Activated naive CD4-positive, alpha-beta T cell (primary cell): Measurements from ENCODE around the gene MXRA8.

Source experiments
- DNase-seq, 4 experiments: peaks; one replicate each; lab custom pipeline; 2025; lab: John Stamatoyannopoulos, UW

The MXRA8 gene

DNA sequence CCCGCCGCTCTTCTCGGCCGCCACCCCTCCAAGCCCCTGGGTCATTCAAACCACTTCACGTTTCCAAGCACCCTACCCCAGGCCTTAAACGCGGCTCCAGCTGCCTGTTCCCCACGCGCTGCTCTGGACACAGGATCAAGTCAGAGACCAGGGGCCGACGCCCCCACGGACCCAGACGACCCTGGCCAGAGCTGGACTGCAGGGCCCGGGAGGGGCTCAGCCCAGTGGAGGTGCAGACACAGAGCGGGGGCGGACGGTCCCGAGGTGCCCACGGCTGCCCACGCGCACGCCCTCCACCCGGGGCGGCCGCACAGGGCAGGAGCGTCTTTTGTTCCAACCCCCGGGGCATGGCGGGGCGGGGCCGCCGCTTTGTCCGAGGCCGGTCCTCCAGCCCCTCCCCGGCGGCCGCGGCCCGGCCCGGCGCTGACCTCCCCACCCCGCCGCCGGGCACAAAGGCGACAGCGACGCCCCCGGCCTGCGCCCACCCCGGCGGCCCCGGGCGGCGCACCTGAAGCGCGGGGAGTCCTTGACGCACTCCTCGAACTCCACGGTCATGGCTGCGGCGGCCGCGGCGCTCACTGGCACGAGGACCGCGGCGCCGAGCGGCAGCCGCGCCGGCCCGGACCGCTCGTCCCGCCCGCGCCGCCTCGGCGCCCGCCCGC, 51.0 kb downstream of the MXRA8 start:
- DNase-seq, result no peak

- DNase-seq, result no peak
Observed at GRCh38 chr1:1306661-1307260, 51.6 kb downstream of the MXRA8 start.

GRCh38 chr1:1306070-1306660, 52.2 kb downstream of the MXRA8 start:
- DNase-seq, result no peak

- DNase-seq, result peak in 2 of 4 experiments; percentile 54 to 76
Observed at GRCh38 chr1:1305300-1306069, 52.9 kb downstream of the MXRA8 start.

DNA sequence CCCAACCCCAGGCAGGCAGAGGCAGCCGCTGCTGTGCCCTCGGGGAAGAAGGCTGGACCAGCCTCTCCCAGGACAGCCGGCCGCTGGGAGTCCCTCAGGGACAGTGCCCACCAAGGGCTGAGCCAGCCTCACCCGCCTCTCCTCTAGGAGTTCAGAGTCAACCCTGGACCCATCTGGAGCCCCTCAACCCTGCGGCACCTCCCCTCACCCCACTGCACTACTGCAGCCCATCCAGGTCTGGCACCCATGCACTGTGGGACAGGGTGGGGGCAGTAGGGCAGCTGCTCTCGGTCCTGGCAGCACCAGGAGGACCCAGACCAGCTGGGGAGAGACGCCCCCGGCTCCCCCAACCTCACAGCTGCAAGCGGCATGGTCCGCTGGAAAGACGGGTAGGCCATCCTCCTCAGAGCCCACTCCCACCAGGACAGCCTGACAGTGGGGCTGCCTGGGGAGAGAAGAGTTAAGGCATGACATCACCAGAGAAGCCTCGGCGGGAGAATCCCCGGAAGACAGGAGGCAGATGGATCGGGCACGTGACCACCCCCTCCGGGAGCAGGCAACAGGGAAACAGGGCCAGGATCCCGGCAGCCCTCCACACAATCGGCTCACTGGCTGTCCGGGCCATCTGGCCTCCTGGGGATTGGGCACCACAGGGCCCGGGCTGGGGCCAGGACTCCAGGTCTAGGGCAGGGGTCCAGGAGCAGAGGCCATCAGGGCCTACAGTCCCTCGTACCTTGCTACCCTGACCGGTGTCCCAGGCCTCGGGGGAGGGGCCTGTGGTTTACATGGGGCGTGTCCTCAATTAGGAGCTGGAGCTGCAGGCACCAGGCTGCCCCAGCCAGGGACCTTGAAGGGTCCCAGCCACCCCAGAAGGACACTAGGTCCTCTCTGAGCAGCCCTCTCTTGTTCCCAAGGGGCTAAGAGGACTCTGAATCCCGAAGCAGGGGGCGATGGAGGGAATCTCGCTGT, 53.7 kb downstream of the MXRA8 start:
- no peak for DNase-seq

- no peak for DNase-seq
Observed at GRCh38 chr1:1303736-1304135, 54.6 kb downstream of the MXRA8 start.

GRCh38 chr1:1302951-1303509, 55.3 kb downstream of the MXRA8 start:
- DNase-seq, result no peak
